Right atrium auricular region (tissue), 2 donors: Measurements from ENCODE around the gene SUGP2. TPM values are rescaled to one million over a fixed set of nuclear protein-coding genes. Genes with fewer than 3 reads are reported as not detected.

ENCODE experiments used
- DNase-seq: peaks from one replicate; pipeline ENCODE4 v3.0.0-alpha.2; 2019; ENCODE audit warnings: low spot score
- H3K27ac ChIP-seq, 2 donors: fragments of 200-600 bp; sonication (generic); 1 replicate in 1 of 2; 2 replicates in 1 of 2; pipeline ENCODE4 v1.5.1; 2016 to 2019
- H3K27me3 ChIP-seq, 2 donors: fragments of 200-600 bp; sonication (generic); one replicate each; pipeline versions ENCODE4 v1.5.1 to v1.6.0; 2017 to 2019
- H3K36me3 ChIP-seq: fragments of 200-600 bp; sonication (generic); one replicate; pipeline ENCODE4 v1.5.1; 2016
- H3K4me1 ChIP-seq, 2 donors: fragments of 200-600 bp; sonication (generic); one replicate each; pipeline versions ENCODE4 v1.5.1 to v1.6.0; 2017 to 2019
- H3K4me3 ChIP-seq, 2 donors: fragments of 200-600 bp; sonication (generic); 1 replicate in 1 of 2; 2 replicates in 1 of 2; pipeline ENCODE4 v1.5.1; 2017 to 2019; ENCODE audit warnings: mild to moderate bottlenecking in 1 of 2, moderate library complexity in 1 of 2
- H3K9me3 ChIP-seq, 2 donors: fragments of 200-600 bp; sonication (generic); one replicate each; pipeline ENCODE4 v1.5.1; 2019
- CTCF ChIP-seq, 2 donors: fragments of 200-600 bp; sonication (generic); IDR thresholded peaks; one replicate each; pipeline ENCODE4 v1.5.1; 2019; ENCODE audit warnings: antibody characterized with exemption in 2 of 2
- total RNA-seq, 2 donors: library from RNA; depleted of rRNA; stranded (reverse); fragments of >200 nt; gene quantifications; one replicate each; pipeline ENCODE4 v1.1.0, GENCODE V29; 2016

Gene SUGP2
- total RNA-seq, 2 donors from 2014 or later: 25.4 to 36.1 TPM

GRCh38 chr19:19062454-19063182 is 29.3 kb upstream of the SUGP2 start:
- peaks cover 0 to 51% of the 10 kb centered on the region in 2 donors for H3K4me1 ChIP-seq
- no peak for DNase-seq

GRCh38 chr19:19061506-19061905 is 28.2 kb upstream of the SUGP2 start:
- H3K4me1 ChIP-seq: peaks cover 0 to 42% of the 10 kb centered on the region in 2 donors
- no peaks in the 10 kb centered on the region for H3K9me3 ChIP-seq
- no peaks in the 10 kb centered on the region for H3K27me3 ChIP-seq
- no peak for TF ChIP-seq CTCF (IDR thresholded peaks at IDR 0.05)
- H3K4me3 ChIP-seq: no peak overlapping the region
- DNase-seq: no peak
- H3K27ac ChIP-seq: peak overlapping the region; percentile 78 to 87
- peaks cover 6% of the 10 kb centered on the region for H3K36me3 ChIP-seq

More at GRCh38 chr19:19062454-19063182, 29.3 kb upstream of the SUGP2 start:
- peak overlapping the region; percentile 28 to 94 for H3K4me3 ChIP-seq
- H3K36me3 ChIP-seq: peaks cover 4% of the 10 kb centered on the region
- no peaks in the 10 kb centered on the region for H3K9me3 ChIP-seq
- peak overlapping the region; percentile 78 to 87 for H3K27ac ChIP-seq
- TF ChIP-seq CTCF (IDR thresholded peaks at IDR 0.05): no peak
- no peaks in the 10 kb centered on the region for H3K27me3 ChIP-seq

GRCh38 chr19:19059837-19060611 is 26.7 kb upstream of the SUGP2 start:
- DNase-seq: no peak
- Histone ChIP-seq H3K4me3 (no peak overlapping the region), H3K4me1 (peaks cover 0 to 32% of the 10 kb centered on the region in 2 donors), H3K27ac (no peak overlapping the region), H3K27me3 (no peaks in the 10 kb centered on the region), H3K9me3 (no peaks in the 10 kb centered on the region), H3K36me3 (peaks cover 14% of the 10 kb centered on the region)
- no peak for TF ChIP-seq CTCF (IDR thresholded peaks at IDR 0.05)

GRCh38 chr19:19059018-19059836 is 25.9 kb upstream of the SUGP2 start:
- no peak for DNase-seq
- peaks cover 22% of the 10 kb centered on the region for H3K36me3 ChIP-seq

More at GRCh38 chr19:19059018-19059836, 25.9 kb upstream of the SUGP2 start:
- Histone ChIP-seq H3K4me1 (peaks cover 0 to 24% of the 10 kb centered on the region in 2 donors), H3K27me3 (no peaks in the 10 kb centered on the region), H3K27ac (no peak overlapping the region), H3K9me3 (no peaks in the 10 kb centered on the region), H3K4me3 (no peak overlapping the region)
- TF ChIP-seq CTCF (IDR thresholded peaks at IDR 0.05): no peak
